K562 (cell line): ENCODE results near the gene LY6G5B. TPM values are rescaled to one million over a fixed set of nuclear protein-coding genes. Genes with fewer than 3 reads are reported as not detected.
A peak's percentile ranks its signal among the peaks of the same experiment; 100 is the strongest.

ENCODE experiments used
- ARID3B ChIP-seq: fragments of 250-450 bp; sonication (Bioruptor Pico); IDR thresholded peaks from 2 replicates; pipeline ENCODE4 v1.4.0; 2020; ENCODE audit warnings: borderline replicate concordance
- ATF6 ChIP-seq: sonication (generic); formaldehyde crosslinking; IDR thresholded peaks from 2 replicates; pipeline ENCODE4 v1.4.0; 2020; ENCODE audit warnings: mild to moderate bottlenecking, missing genetic modification reagents
- CBX3 ChIP-seq, 2 experiments: IDR thresholded peaks; 1 replicate in 1 of 2; 2 replicates in 1 of 2; pipeline ENCODE4 v1.6.1; 2012; ENCODE audit warnings: inconsistent platforms in 2 of 2, low read length in 2 of 2, borderline replicate concordance in 1 of 2, control low read depth in 1 of 2
- CREB1 ChIP-seq, 2 experiments: sonication (generic) in 1 of 2; formaldehyde crosslinking in 1 of 2; IDR thresholded peaks; 2 replicates each; pipeline versions ENCODE4 v1.6.1 to v1.8.0; 2012 to 2022; ENCODE audit warnings: inconsistent platforms in 1 of 2, mild to moderate bottlenecking in 1 of 2, missing genetic modification reagents in 1 of 2, moderate library complexity in 1 of 2
- E2F1 ChIP-seq: sonication (generic); formaldehyde crosslinking; IDR thresholded peaks from 2 replicates; pipeline ENCODE4 v1.8.1; 2023; ENCODE audit warnings: mild to moderate bottlenecking, missing genetic modification reagents, moderate library complexity
- FOSL1 ChIP-seq: fragments of 200-800 bp; sonication (Bioruptor generic); conservative IDR thresholded peaks from 2 replicates; pipeline ENCODE4 v1.6.1; 2016; ENCODE audit warnings: missing genetic modification characterization, missing compliant biosample characterization
- HBP1 ChIP-seq: fragments of 450-650 bp; formaldehyde crosslinking; IDR thresholded peaks from 2 replicates; pipeline ENCODE4 v1.4.0; 2022; ENCODE audit warnings: missing genetic modification characterization
- HEY1 ChIP-seq: fragments of 250-450 bp; sonication (Bioruptor Pico); IDR thresholded peaks from 2 replicates; pipeline ENCODE4 v1.5.0; 2020; ENCODE audit warnings: mild to moderate bottlenecking, moderate library complexity, borderline replicate concordance
- MAFG ChIP-seq: fragments of 450-650 bp; conservative IDR thresholded peaks from 2 replicates; pipeline ENCODE4 v1.6.1; 2016; ENCODE audit warnings: missing genetic modification characterization, missing compliant biosample characterization
- NKRF ChIP-seq: fragments of 450-650 bp; IDR thresholded peaks from 2 replicates; pipeline ENCODE4 v1.6.1; 2016; ENCODE audit warnings: borderline replicate concordance
- PML ChIP-seq: IDR thresholded peaks from 2 replicates; pipeline ENCODE4 v1.6.1; 2012; ENCODE audit warnings: low read length, inconsistent platforms
- POLR2A ChIP-seq: fragments of 450-650 bp; conservative IDR thresholded peaks from 2 replicates; pipeline ENCODE4 v1.6.1; 2016
- POLR2B ChIP-seq: fragments of 450-650 bp; IDR thresholded peaks from 2 replicates; pipeline ENCODE4 v1.6.1; 2018; ENCODE audit warnings: low read depth; ENCODE audit not compliant: partially characterized antibody
- POLR3G ChIP-seq: IDR thresholded peaks from 2 replicates; pipeline ENCODE4 v1.6.1; 2011; ENCODE audit not compliant: insufficient read length, insufficient replicate concordance; ENCODE audit errors: extremely low read depth
- PTBP1 ChIP-seq: fragments of 200-400 bp; formaldehyde crosslinking; IDR thresholded peaks from 2 replicates; pipeline ENCODE4 v1.6.1; 2017; ENCODE audit warnings: low read depth, low read length
- SNRNP70 ChIP-seq: fragments of 200-400 bp; formaldehyde crosslinking; optimal IDR thresholded peaks from 2 replicates; pipeline ENCODE3; 2017; ENCODE audit warnings: low read depth, low read length
- YY1 ChIP-seq, 3 experiments: IDR thresholded peaks; 2 replicates each; pipeline ENCODE4 v1.6.1; 2011; ENCODE audit warnings: low read length in 2 of 3, mild to moderate bottlenecking in 2 of 3, moderate library complexity in 2 of 3, borderline replicate concordance in 1 of 3, control low read depth in 1 of 3, low read depth in 1 of 3; ENCODE audit not compliant: insufficient read depth in 3 of 3, insufficient replicate concordance in 2 of 3, control insufficient read depth in 1 of 3, insufficient read length in 1 of 3; ENCODE audit errors: extremely low read depth in 1 of 3
- ZSCAN32 ChIP-seq: fragments of 450-650 bp; formaldehyde crosslinking; IDR thresholded peaks from 2 replicates; pipeline ENCODE4 v1.4.0; 2020; ENCODE audit warnings: mild to moderate bottlenecking, moderate library complexity
- polyA plus RNA-seq, 8 experiments: library from polyadenylated mRNA; depleted of rRNA in 4 of 8; stranded (reverse) in 5 of 8; unstranded in 3 of 8; fragments of >200 nt; fragmentation: Nextera tagmentation in 2 of 8; fragmentation: Illumina TruSeq in 1 of 8; extraction: Ambion mirVana in 2 of 8; extraction: Trizol in 1 of 8; gene quantifications; 2 replicates each; pipeline versions ENCODE4 v1.2.1 to v1.2.3, GENCODE V29; 2011 to 2014; ENCODE audit warnings: inconsistent platforms in 1 of 8, missing spikeins in 1 of 8
- total RNA-seq, 7 experiments: library from RNA; depleted of rRNA in 6 of 7; stranded (reverse); fragments of >200 nt in 6 of 7; fragmentation: Illumina TruSeq in 2 of 7; extraction: Trizol in 2 of 7; gene quantifications; 2 replicates each; pipeline versions ENCODE4 v1.2.1 to v1.2.3, GENCODE V29; 2011 to 2021; ENCODE audit warnings: low replicate concordance in 1 of 7

The LY6G5B gene
- total and polyA plus RNA-seq, 9 of the 15 experiments (the other 6 are each of a cell fraction or from before 2014, with no cell fraction given) = 6.0 to 27.0 (median 7.5) TPM

GRCh38 chr6:31717499-31718222, 47.9 kb downstream of the LY6G5B start (continued):
- TF ChIP-seq CREB1 (IDR thresholded peaks at IDR 0.05) = peak; percentile 85
- TF ChIP-seq CREB1 (CRISPR knock-in tag; IDR thresholded peaks at IDR 0.05) = peak; percentile 70; the same call in 1 of the 2 replicates
- no peak for TF ChIP-seq MAFG (tag)
- no peak for TF ChIP-seq FOSL1 (tag)
- no peak for TF ChIP-seq POLR2A
- TF ChIP-seq ARID3B (CRISPR knock-in tag) = 0 out of 2 replicates have a peak, but pooled peaks have one; percentile 9
- TF ChIP-seq SNRNP70 = no peak
- TF ChIP-seq HBP1 (CRISPR knock-in tag) = no peak
- TF ChIP-seq E2F1 (CRISPR knock-in tag) = peak; percentile 73; the same call in 1 of the 2 replicates
- TF ChIP-seq HEY1 (CRISPR knock-in tag) = no peak
- TF ChIP-seq ATF6 (CRISPR knock-in tag) = no peak
- TF ChIP-seq ZSCAN32 = no peak
- TF ChIP-seq PTBP1 = no peak
- TF ChIP-seq POLR2B = no peak
- TF ChIP-seq NKRF = no peak
- no peak for TF ChIP-seq POLR3G
- TF ChIP-seq CBX3 (IDR thresholded peaks at IDR 0.05; ENCODE audit: borderline replicate concordance in 1 of 2, low read length in 2 of 2) = peak in 1 of 2 experiments; percentile 92; a peak in 2 of 3 replicates
- 0 out of 2 replicates have a peak, but pooled peaks have one; percentile 36 for TF ChIP-seq PML
- peak in 1 of 3 experiments; percentile 76 for TF ChIP-seq YY1 (IDR thresholded peaks at IDR 0.05; ENCODE audit: borderline replicate concordance in 1 of 3, control insufficient read depth in 1 of 3, extremely low read depth in 1 of 3, insufficient read depth in 3 of 3, insufficient read length in 1 of 3, insufficient replicate concordance in 2 of 3, low read depth in 1 of 3, low read length in 2 of 3)
